Loucy (cell line): ENCODE measurements around the gene GTF2H2C_2.
"Not testable (repeated sequence)": the region's sequence is repeated elsewhere in the genome, so short reads cannot be mapped to it uniquely, and the experiment has no call there.

ENCODE experiments used
- CTCF ChIP-seq: fragments of 200-600 bp; sonication (generic); conservative IDR thresholded peaks from 2 replicates; pipeline ENCODE4 v1.5.1; 2014; ENCODE audit warnings: mild to moderate bottlenecking, antibody characterized with exemption, low read length
- EZH2phosphoT487 ChIP-seq: fragments of 200-600 bp; IDR thresholded peaks from 2 replicates; pipeline ENCODE4 v1.6.1; 2018; ENCODE audit warnings: antibody characterized with exemption, mild to moderate bottlenecking, moderate library complexity, borderline replicate concordance

- TF ChIP-seq CTCF, EZH2phosphoT487: not testable (repeated sequence)
These were observed 44.0 kb downstream of the GTF2H2C_2 start for GRCh38 chr5:70459188-70459587.
